Memory B cell (primary cell): ENCODE measurements around the gene SNAPC4.

Experiments used
- ATAC-seq: fragments of 150-1000 bp; cut with Tn5 transposase; 2 replicates; pipeline ENCODE4 v1.10.0; 2021; ENCODE audit warnings: low read depth, mild to moderate bottlenecking, moderate library complexity
- DNase-seq, 2 donors: peaks; one replicate each; pipeline ENCODE4 v3.0.0; 2022; ENCODE audit warnings: low spot score in 2 of 2
- H3K27ac Mint-ChIP-seq: one replicate; pipeline ENCODE4 v1.8.0; 2022; ENCODE audit warnings: mild to moderate bottlenecking, moderate library complexity, mixed read lengths
- H3K27me3 Mint-ChIP-seq: one replicate; pipeline ENCODE4 v1.8.0; 2022; ENCODE audit warnings: mixed read lengths
- H3K36me3 Mint-ChIP-seq: one replicate; pipeline ENCODE4 v1.8.0; 2022; ENCODE audit warnings: mild to moderate bottlenecking, mixed read lengths
- H3K4me1 Mint-ChIP-seq: one replicate; pipeline ENCODE4 v1.8.0; 2022; ENCODE audit warnings: mixed read lengths
- H3K4me3 Mint-ChIP-seq: one replicate; pipeline ENCODE4 v1.8.0; 2022; ENCODE audit warnings: mild to moderate bottlenecking, moderate library complexity, mixed read lengths
- H3K9me3 Mint-ChIP-seq: one replicate; pipeline ENCODE4 v1.8.0; 2022; ENCODE audit warnings: mixed read lengths

SNAPC4 gene

GRCh38 chr9:136438548-136439480 lies 38.8 kb upstream of the SNAPC4 start:
- Mint-ChIP-seq H3K4me1 (peaks cover 23% of the 10 kb centered on the region), H3K9me3 (no peaks in the 10 kb centered on the region)

GRCh38 chr9:136437839-136438547 lies 38.0 kb upstream of the SNAPC4 start:
- Mint-ChIP-seq H3K36me3 (peaks cover 2% of the 10 kb centered on the region), H3K27ac (no peak overlapping the region)

More at GRCh38 chr9:136438548-136439480, 38.8 kb upstream of the SNAPC4 start:
- peak; percentile 46 to 65 for DNase-seq
- Mint-ChIP-seq H3K27ac (no peak overlapping the region), H3K36me3 (peaks cover 6% of the 10 kb centered on the region), H3K4me3 (peak overlapping the region; percentile 84), H3K27me3 (no peaks in the 10 kb centered on the region)
- ATAC-seq = peak; percentile 77

GRCh38 chr9:136437430-136437829 lies 37.5 kb upstream of the SNAPC4 start:
- H3K36me3 Mint-ChIP-seq = no peaks in the 10 kb centered on the region
- H3K4me3 Mint-ChIP-seq = peak overlapping the region; percentile 84
- H3K4me1 Mint-ChIP-seq = peaks cover 23% of the 10 kb centered on the region
- peak overlapping the region; percentile 65 for H3K27ac Mint-ChIP-seq
- ATAC-seq (no peak), DNase-seq (no peak)
- no peaks in the 10 kb centered on the region for H3K9me3 Mint-ChIP-seq
- no peaks in the 10 kb centered on the region for H3K27me3 Mint-ChIP-seq

More at GRCh38 chr9:136437839-136438547, 38.0 kb upstream of the SNAPC4 start:
- Mint-ChIP-seq H3K9me3 (no peaks in the 10 kb centered on the region), H3K27me3 (no peaks in the 10 kb centered on the region), H3K4me1 (peaks cover 23% of the 10 kb centered on the region), H3K4me3 (peak overlapping the region; percentile 84)
- ATAC-seq = no peak
- no peak for DNase-seq

- H3K9me3 Mint-ChIP-seq = no peaks in the 10 kb centered on the region
- ATAC-seq (no peak), DNase-seq (no peak)
- no peak overlapping the region for H3K27ac Mint-ChIP-seq
- H3K4me1 Mint-ChIP-seq = peaks cover 23% of the 10 kb centered on the region
- no peaks in the 10 kb centered on the region for H3K27me3 Mint-ChIP-seq
- H3K36me3 Mint-ChIP-seq = no peaks in the 10 kb centered on the region
- H3K4me3 Mint-ChIP-seq = peak overlapping the region; percentile 43
Measured at GRCh38 chr9:136436055-136436634, 36.2 kb upstream of the SNAPC4 start.

- no peaks in the 10 kb centered on the region for H3K27me3 Mint-ChIP-seq
- H3K4me1 Mint-ChIP-seq = peaks cover 23% of the 10 kb centered on the region
- H3K4me3 Mint-ChIP-seq = no peak overlapping the region
- no peaks in the 10 kb centered on the region for H3K36me3 Mint-ChIP-seq
- H3K27ac Mint-ChIP-seq = no peak overlapping the region
- no peak for ATAC-seq
- no peaks in the 10 kb centered on the region for H3K9me3 Mint-ChIP-seq
- DNase-seq = no peak
Measured at GRCh38 chr9:136434580-136435169, 34.7 kb upstream of the SNAPC4 start.

- Mint-ChIP-seq H3K27me3 (no peaks in the 10 kb centered on the region), H3K4me1 (peaks cover 23% of the 10 kb centered on the region), H3K27ac (no peak overlapping the region), H3K36me3 (peaks cover 2% of the 10 kb centered on the region), H3K4me3 (no peak overlapping the region), H3K9me3 (no peaks in the 10 kb centered on the region)
- DNase-seq (no peak), ATAC-seq (no peak)
Measured at GRCh38 chr9:136433849-136434579, 34.0 kb upstream of the SNAPC4 start.

GRCh38 chr9:136433043-136433715 lies 33.2 kb upstream of the SNAPC4 start:
- no peaks in the 10 kb centered on the region for H3K27me3 Mint-ChIP-seq
- no peaks in the 10 kb centered on the region for H3K9me3 Mint-ChIP-seq
- peaks cover 20% of the 10 kb centered on the region for H3K4me1 Mint-ChIP-seq
- H3K27ac Mint-ChIP-seq = no peak overlapping the region
- peaks cover 2% of the 10 kb centered on the region for H3K36me3 Mint-ChIP-seq
- DNase-seq (no peak), ATAC-seq (no peak)
- no peak overlapping the region for H3K4me3 Mint-ChIP-seq

- Mint-ChIP-seq H3K4me1 (peaks cover 17% of the 10 kb centered on the region), H3K9me3 (no peaks in the 10 kb centered on the region), H3K36me3 (peaks cover 2% of the 10 kb centered on the region), H3K27ac (no peak overlapping the region), H3K27me3 (no peaks in the 10 kb centered on the region), H3K4me3 (no peak overlapping the region)
- no peak for ATAC-seq
- DNase-seq = no peak
Measured at GRCh38 chr9:136432591-136432990, 32.6 kb upstream of the SNAPC4 start.

GRCh38 chr9:136431782-136432350 lies 31.9 kb upstream of the SNAPC4 start:
- Mint-ChIP-seq H3K4me1 (peaks cover 10% of the 10 kb centered on the region), H3K36me3 (peaks cover 2% of the 10 kb centered on the region), H3K27ac (no peak overlapping the region), H3K9me3 (no peaks in the 10 kb centered on the region), H3K4me3 (no peak overlapping the region), H3K27me3 (no peaks in the 10 kb centered on the region)
- DNase-seq = no peak
- ATAC-seq = no peak

- no peak overlapping the region for H3K27ac Mint-ChIP-seq
- peaks cover under 1% of the 10 kb centered on the region for H3K4me1 Mint-ChIP-seq
- ATAC-seq (no peak), DNase-seq (no peak)
- no peaks in the 10 kb centered on the region for H3K27me3 Mint-ChIP-seq
- H3K36me3 Mint-ChIP-seq = peaks cover 2% of the 10 kb centered on the region
- no peak overlapping the region for H3K4me3 Mint-ChIP-seq
- no peaks in the 10 kb centered on the region for H3K9me3 Mint-ChIP-seq
Measured at GRCh38 chr9:136430588-136431234, 30.7 kb upstream of the SNAPC4 start.

GRCh38 chr9:136429683-136430491 lies 29.9 kb upstream of the SNAPC4 start:
- peaks cover 4% of the 10 kb centered on the region for H3K36me3 Mint-ChIP-seq
- no peak for ATAC-seq

More at GRCh38 chr9:136429683-136430491, 29.9 kb upstream of the SNAPC4 start:
- Mint-ChIP-seq H3K27me3 (no peaks in the 10 kb centered on the region), H3K27ac (no peak overlapping the region), H3K4me1 (no peaks in the 10 kb centered on the region), H3K9me3 (no peaks in the 10 kb centered on the region), H3K4me3 (no peak overlapping the region)
- DNase-seq = no peak
